ENCODE data around the gene GHR. TPM values are rescaled to one million over a fixed set of nuclear protein-coding genes. Genes with fewer than 3 reads are reported as not detected.
"Not testable (repeated sequence)": the region's sequence is repeated elsewhere in the genome, so short reads cannot be mapped to it uniquely, and the experiment has no call there.

GHR gene
- total RNA-seq, 3 donors from 2014 or later (not counting 1 experiment from before 2014, with no cell fraction given) = not detected

DNA sequence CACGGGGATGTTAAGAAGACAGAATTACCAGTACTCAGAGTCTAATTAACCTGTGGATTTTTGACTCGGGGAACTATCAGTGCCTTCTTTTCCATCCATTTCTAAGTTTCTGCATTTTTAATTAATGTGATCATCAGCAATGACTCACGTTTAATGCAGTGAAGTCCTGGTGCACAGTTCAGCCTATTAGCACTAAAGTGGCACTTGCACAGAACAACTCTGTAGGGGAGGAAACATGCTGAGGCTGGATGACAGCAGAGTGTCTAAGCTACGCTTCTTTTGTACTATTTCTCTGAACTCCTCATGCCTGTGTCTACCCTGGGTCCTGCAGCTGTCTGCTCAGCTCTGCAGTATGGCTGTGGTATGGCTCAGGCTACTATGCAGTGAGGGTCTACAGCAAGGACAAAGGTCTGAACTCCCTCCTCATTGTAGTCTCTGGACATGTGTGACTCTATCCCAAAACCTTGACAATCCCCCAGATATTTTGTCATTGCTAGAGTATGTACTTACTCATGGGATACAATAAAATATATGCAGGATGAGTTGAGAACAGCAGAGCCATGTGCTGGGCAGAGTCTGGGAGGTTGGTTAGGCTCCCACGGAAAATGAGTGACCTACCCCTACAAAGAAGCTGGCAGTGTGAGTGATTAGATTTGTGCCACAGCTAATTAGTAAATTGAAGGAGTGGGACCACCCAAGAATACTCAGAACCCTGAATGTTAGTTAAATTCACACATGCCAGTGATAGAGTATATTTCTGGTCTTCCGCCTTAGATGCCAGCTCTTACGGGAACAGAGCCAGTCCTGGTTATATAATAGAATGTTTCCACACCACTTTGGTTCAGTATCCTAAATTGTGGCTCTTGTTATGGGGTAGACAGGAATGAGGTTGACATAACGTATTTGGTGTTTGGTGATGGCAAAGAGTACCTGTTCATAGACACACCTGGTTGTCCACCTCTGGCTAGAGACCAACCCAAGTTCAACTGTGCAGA lies 148.0 kb downstream of the GHR start:
- H3K27ac ChIP-seq (ENCODE audit: low read length) = no peak overlapping the region
- Mint-ChIP-seq H3K4me3 (no peak overlapping the region), H3K4me1 (no peaks in the 10 kb centered on the region), H3K36me3 (no peaks in the 10 kb centered on the region), H3K27ac (no peak overlapping the region), H3K9me3 (no peaks in the 10 kb centered on the region), H3K27me3 (ENCODE audit: low read depth in 2 of 2) (peaks cover 15 to 42% of the 10 kb centered on the region in 2 donors)
- no peaks in the 10 kb centered on the region for H3K27me3 ChIP-seq (ENCODE audit: control insufficient read depth, insufficient read depth, low read length)
- DNase-seq (no peak), ATAC-seq (no peak)
- H3K36me3 ChIP-seq (ENCODE audit: control insufficient read depth, insufficient read depth, low read length) = no peaks in the 10 kb centered on the region
- no peaks in the 10 kb centered on the region for H3K9me3 ChIP-seq (ENCODE audit: control insufficient read depth, insufficient read depth, low read length)
- 90% methylated on average over 7 of the region's 8 CpGs for WGBS (ENCODE audit: insufficient coverage)
- TF ChIP-seq, protein P1, sequence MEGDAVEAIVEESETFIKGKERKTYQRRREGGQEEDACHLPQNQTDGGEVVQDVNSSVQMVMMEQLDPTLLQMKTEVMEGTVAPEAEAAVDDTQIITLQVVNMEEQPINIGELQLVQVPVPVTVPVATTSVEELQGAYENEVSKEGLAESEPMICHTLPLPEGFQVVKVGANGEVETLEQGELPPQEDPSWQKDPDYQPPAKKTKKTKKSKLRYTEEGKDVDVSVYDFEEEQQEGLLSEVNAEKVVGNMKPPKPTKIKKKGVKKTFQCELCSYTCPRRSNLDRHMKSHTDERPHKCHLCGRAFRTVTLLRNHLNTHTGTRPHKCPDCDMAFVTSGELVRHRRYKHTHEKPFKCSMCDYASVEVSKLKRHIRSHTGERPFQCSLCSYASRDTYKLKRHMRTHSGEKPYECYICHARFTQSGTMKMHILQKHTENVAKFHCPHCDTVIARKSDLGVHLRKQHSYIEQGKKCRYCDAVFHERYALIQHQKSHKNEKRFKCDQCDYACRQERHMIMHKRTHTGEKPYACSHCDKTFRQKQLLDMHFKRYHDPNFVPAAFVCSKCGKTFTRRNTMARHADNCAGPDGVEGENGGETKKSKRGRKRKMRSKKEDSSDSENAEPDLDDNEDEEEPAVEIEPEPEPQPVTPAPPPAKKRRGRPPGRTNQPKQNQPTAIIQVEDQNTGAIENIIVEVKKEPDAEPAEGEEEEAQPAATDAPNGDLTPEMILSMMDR (IDR thresholded peaks at IDR 0.05) = no peak
- no peak overlapping the region for H3K4me3 ChIP-seq (ENCODE audit: low read length)
- intact Hi-C loops (cut with micrococcal nuclease) = no loop called here
- no peaks in the 10 kb centered on the region for H3K4me1 ChIP-seq (ENCODE audit: control insufficient read depth, insufficient read depth, low read length)

DNA sequence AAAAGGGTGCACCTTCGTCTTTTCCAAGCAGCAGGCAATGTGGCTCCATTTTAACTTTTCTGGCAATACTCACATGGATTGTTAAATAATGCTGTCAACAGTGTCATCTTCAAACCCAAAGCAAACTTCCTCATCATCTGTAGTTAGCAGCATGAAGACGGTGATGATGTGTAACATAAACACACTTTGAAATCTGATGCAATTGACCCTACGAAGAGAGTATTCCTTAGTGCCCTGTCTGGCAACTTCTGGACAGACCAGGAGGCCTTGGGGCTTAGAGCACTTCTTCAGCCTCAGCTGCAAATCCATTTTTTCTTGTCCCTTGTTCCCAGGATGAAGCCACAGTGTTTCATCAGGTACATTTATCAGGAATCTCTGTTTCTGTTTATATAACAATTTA lies 149.1 kb downstream of the GHR start:
- no peaks in the 10 kb centered on the region for H3K4me1 ChIP-seq (ENCODE audit: control insufficient read depth, insufficient read depth, low read length)
- H3K4me3 Mint-ChIP-seq = no peak overlapping the region
- DNase-seq (no peak), ATAC-seq (no peak)
- no peaks in the 10 kb centered on the region for H3K9me3 ChIP-seq (ENCODE audit: control insufficient read depth, insufficient read depth, low read length)
- no peak overlapping the region for H3K27ac ChIP-seq (ENCODE audit: low read length)
- intact Hi-C loops (cut with micrococcal nuclease) = no loop called here
- H3K36me3 Mint-ChIP-seq = no peaks in the 10 kb centered on the region
- H3K4me1 Mint-ChIP-seq = no peaks in the 10 kb centered on the region
- 92% methylated on average over 3 of the region's 3 CpGs for WGBS (ENCODE audit: insufficient coverage)
- H3K27me3 Mint-ChIP-seq (ENCODE audit: low read depth in 2 of 2) = peaks cover 15 to 36% of the 10 kb centered on the region in 2 donors
- H3K27ac Mint-ChIP-seq = no peak overlapping the region
- H3K27me3 ChIP-seq (ENCODE audit: control insufficient read depth, insufficient read depth, low read length) = no peaks in the 10 kb centered on the region
- no peak overlapping the region for H3K4me3 ChIP-seq (ENCODE audit: low read length)
- no peaks in the 10 kb centered on the region for H3K9me3 Mint-ChIP-seq
- TF ChIP-seq, protein P1 (IDR thresholded peaks at IDR 0.05) = no peak
- H3K36me3 ChIP-seq (ENCODE audit: control insufficient read depth, insufficient read depth, low read length) = no peaks in the 10 kb centered on the region

DNA sequence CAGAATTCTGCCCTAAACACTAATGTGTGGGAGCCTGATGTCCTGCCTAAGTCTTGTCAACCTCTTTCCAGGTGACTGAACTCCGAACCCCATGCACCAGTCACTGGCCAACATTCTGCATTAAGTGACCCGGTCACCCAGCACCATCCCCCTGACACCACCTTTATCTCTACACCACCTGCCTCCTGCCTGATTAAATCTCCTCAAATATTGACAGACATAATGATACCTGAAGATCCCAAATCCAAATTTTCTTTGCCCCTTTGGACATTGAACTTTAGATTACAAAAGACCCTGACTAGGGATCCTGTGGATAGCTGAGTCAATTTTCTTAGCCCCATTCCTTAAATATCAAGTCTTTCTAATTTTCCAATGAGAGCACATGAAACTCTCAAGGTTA lies 150.1 kb downstream of the GHR start:
- no peak overlapping the region for H3K27ac Mint-ChIP-seq
- no peaks in the 10 kb centered on the region for H3K4me1 Mint-ChIP-seq
- H3K9me3 Mint-ChIP-seq = no peaks in the 10 kb centered on the region
- no peak for ATAC-seq
- H3K36me3 Mint-ChIP-seq = no peaks in the 10 kb centered on the region
- TF ChIP-seq, protein P1 (IDR thresholded peaks at IDR 0.05) = no peak
- H3K4me3 Mint-ChIP-seq = no peak overlapping the region
- intact Hi-C loops (cut with micrococcal nuclease) = no loop called here
- no peaks in the 10 kb centered on the region for H3K27me3 ChIP-seq (ENCODE audit: control insufficient read depth, insufficient read depth, low read length)
- H3K4me3 ChIP-seq (ENCODE audit: low read length) = no peak overlapping the region
- WGBS (ENCODE audit: insufficient coverage) = 84% methylated on average over 2 of the region's 2 CpGs
- H3K4me1 ChIP-seq (ENCODE audit: control insufficient read depth, insufficient read depth, low read length) = no peaks in the 10 kb centered on the region
- H3K27ac ChIP-seq (ENCODE audit: low read length) = no peak overlapping the region
- H3K27me3 Mint-ChIP-seq (ENCODE audit: low read depth in 2 of 2) = peaks cover 15 to 36% of the 10 kb centered on the region in 2 donors
- H3K9me3 ChIP-seq (ENCODE audit: control insufficient read depth, insufficient read depth, low read length) = no peaks in the 10 kb centered on the region
- H3K36me3 ChIP-seq (ENCODE audit: control insufficient read depth, insufficient read depth, low read length) = no peaks in the 10 kb centered on the region
- no peak for DNase-seq

DNA sequence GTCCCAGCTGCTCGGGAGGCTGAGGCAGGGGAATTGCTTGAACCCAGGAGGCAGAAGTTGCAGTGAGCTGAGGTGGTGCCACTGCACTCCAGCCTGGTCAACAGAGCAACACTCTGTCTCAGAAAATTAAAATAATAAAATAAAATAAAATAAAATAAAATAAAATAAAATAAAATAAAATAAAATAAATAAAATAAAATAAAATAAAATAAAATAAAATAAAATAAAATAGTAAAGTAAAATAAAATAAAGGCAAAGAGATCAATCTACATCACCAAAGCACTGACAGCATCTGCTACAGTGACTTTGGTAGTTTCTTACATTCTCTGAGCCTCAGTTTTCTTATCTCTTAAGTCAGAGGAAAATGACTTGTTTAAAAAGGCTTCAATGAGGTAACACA lies 152.7 kb downstream of the GHR start:
- WGBS (ENCODE audit: insufficient coverage) = 86% methylated on average over 1 of the region's 1 CpG
- H3K4me1 Mint-ChIP-seq; H3K9me3 ChIP-seq (ENCODE audit: control insufficient read depth, insufficient read depth, low read length); intact Hi-C loops (cut with micrococcal nuclease); H3K4me3 ChIP-seq (ENCODE audit: low read length); H3K36me3 ChIP-seq (ENCODE audit: control insufficient read depth, insufficient read depth, low read length); H3K27me3 ChIP-seq (ENCODE audit: control insufficient read depth, insufficient read depth, low read length); H3K9me3 Mint-ChIP-seq; H3K27ac ChIP-seq (ENCODE audit: low read length); ATAC-seq; DNase-seq; H3K4me1 ChIP-seq (ENCODE audit: control insufficient read depth, insufficient read depth, low read length); H3K4me3 Mint-ChIP-seq; H3K36me3 Mint-ChIP-seq; H3K27ac Mint-ChIP-seq: not testable (repeated sequence)
- peaks cover 15 to 35% of the 10 kb centered on the region in 2 donors for H3K27me3 Mint-ChIP-seq (ENCODE audit: low read depth in 2 of 2)

DNA sequence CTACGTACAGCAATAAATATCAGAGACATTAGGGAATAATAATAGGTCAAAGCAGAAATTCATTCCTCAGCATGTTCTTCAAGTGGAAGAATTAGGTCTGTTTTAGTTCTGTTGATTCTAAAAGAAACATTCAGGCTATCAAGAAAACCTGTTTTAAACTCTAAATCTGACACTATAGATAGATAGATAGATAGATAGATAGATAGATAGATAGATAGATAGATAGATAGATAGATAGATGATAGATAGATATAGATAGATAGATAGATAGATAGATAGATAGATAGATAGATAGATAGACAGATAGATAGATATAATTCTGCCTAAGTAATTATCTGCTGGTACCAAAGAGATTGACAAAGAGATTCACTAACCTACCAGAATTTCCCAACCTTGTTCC lies 155.7 kb downstream of the GHR start:
- H3K4me3 Mint-ChIP-seq; intact Hi-C loops (cut with micrococcal nuclease): not testable (repeated sequence)

More for the DNA sequence above, 155.7 kb downstream of the GHR start:
- not testable (repeated sequence) for H3K27me3 ChIP-seq (ENCODE audit: control insufficient read depth, insufficient read depth, low read length); ATAC-seq; H3K4me1 Mint-ChIP-seq; H3K4me3 ChIP-seq (ENCODE audit: low read length); H3K36me3 ChIP-seq (ENCODE audit: control insufficient read depth, insufficient read depth, low read length); H3K9me3 Mint-ChIP-seq; H3K4me1 ChIP-seq (ENCODE audit: control insufficient read depth, insufficient read depth, low read length); H3K36me3 Mint-ChIP-seq; DNase-seq; H3K27ac Mint-ChIP-seq; H3K9me3 ChIP-seq (ENCODE audit: control insufficient read depth, insufficient read depth, low read length); H3K27ac ChIP-seq (ENCODE audit: low read length)
- no CpG with 5 or more reads among the region's 1 CpG for WGBS (ENCODE audit: insufficient coverage)
- peaks cover 9 to 31% of the 10 kb centered on the region in 2 donors for H3K27me3 Mint-ChIP-seq (ENCODE audit: low read depth in 2 of 2)
